Chondrocyte (in vitro differentiated cells): Measurements from ENCODE around the gene STON2. TPM values are rescaled to one million over a fixed set of nuclear protein-coding genes. Genes with fewer than 3 reads are reported as not detected.
"Not testable (repeated sequence)": the region's sequence is repeated elsewhere in the genome, so short reads cannot be mapped to it uniquely, and the experiment has no call there.

Experiments used
- DNase-seq: peaks from one replicate; pipeline ENCODE4 v3.0.0; 2021; ENCODE audit warnings: mixed read lengths, low spot score
- H3K27ac Mint-ChIP-seq: one replicate; pipeline ENCODE4 v1.8.0; 2021; ENCODE audit warnings: mild to moderate bottlenecking, moderate library complexity, mixed read lengths; ENCODE audit not compliant: unreplicated experiment
- H3K27me3 Mint-ChIP-seq: 2 replicates; pipeline ENCODE4 v1.8.0; 2021; ENCODE audit warnings: low read depth, mixed read lengths
- H3K36me3 Mint-ChIP-seq: 2 replicates; pipeline ENCODE4 v1.8.0; 2021; ENCODE audit warnings: low read depth, mixed read lengths
- H3K4me1 Mint-ChIP-seq: 2 replicates; pipeline ENCODE4 v1.8.0; 2021; ENCODE audit warnings: low read depth, mild to moderate bottlenecking, mixed read lengths
- H3K4me3 Mint-ChIP-seq: one replicate; pipeline ENCODE4 v1.8.0; 2021; ENCODE audit warnings: mild to moderate bottlenecking, moderate library complexity, mixed read lengths; ENCODE audit not compliant: unreplicated experiment
- H3K9me3 Mint-ChIP-seq: 2 replicates; pipeline ENCODE4 v1.8.0; 2021; ENCODE audit warnings: low read depth, mixed read lengths
- total RNA-seq: library from RNA; stranded (reverse); gene quantifications from 3 replicates; pipeline ENCODE4 v1.2.1, GENCODE V29; 2021
- TF ChIP-seq, protein P1 (sequence below): fragments of 200-600 bp; sonication (generic); IDR thresholded peaks from 2 replicates; pipeline ENCODE4 v1.5.0; 2021; ENCODE audit warnings: antibody characterized with exemption, mild to moderate bottlenecking, moderate library complexity

Gene STON2
- total RNA-seq, 1 donor from 2014 or later, result not detected

DNA sequence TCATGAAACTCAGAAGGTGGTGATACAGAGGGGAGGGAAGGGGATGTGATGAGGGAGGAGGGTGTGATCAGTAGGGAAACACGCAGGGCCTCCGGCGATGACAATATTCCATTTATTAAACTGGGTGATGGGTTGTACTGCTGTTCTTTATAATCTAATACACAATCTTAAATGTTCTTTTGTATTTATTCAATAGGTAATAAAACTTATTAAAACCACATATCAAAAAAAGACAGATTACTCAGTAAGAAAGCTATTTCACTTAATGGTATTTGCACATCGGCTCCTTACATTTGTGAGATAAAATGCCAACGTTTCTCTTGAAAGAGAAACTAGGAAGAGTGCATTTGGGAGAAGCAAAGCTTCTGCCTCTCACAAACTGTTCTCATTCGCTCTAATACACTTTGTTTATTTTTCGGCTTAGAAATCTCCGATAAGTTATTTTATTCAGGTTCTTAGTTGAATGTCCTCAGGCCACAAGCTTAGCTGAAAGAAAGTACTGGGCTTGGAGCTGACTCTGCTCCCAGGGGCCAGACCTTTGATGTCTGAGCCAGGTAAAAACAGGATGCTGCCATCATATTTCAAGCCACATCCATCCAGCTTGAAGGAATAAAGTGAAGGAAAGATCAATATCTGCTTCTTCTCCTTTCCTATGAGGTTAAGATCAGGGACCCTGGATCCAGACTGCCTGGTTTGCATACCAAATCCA lies 17.5 kb downstream of the STON2 start:
- H3K36me3 Mint-ChIP-seq, result no peaks in the 10 kb centered on the region
- H3K27me3 Mint-ChIP-seq, result peaks cover 8% of the 10 kb centered on the region
- H3K4me1 Mint-ChIP-seq, result no peaks in the 10 kb centered on the region
- H3K4me3 Mint-ChIP-seq, result no peak overlapping the region
- H3K9me3 Mint-ChIP-seq, result peaks cover 5% of the 10 kb centered on the region
- H3K27ac Mint-ChIP-seq, result no peak overlapping the region
- TF ChIP-seq, protein P1, sequence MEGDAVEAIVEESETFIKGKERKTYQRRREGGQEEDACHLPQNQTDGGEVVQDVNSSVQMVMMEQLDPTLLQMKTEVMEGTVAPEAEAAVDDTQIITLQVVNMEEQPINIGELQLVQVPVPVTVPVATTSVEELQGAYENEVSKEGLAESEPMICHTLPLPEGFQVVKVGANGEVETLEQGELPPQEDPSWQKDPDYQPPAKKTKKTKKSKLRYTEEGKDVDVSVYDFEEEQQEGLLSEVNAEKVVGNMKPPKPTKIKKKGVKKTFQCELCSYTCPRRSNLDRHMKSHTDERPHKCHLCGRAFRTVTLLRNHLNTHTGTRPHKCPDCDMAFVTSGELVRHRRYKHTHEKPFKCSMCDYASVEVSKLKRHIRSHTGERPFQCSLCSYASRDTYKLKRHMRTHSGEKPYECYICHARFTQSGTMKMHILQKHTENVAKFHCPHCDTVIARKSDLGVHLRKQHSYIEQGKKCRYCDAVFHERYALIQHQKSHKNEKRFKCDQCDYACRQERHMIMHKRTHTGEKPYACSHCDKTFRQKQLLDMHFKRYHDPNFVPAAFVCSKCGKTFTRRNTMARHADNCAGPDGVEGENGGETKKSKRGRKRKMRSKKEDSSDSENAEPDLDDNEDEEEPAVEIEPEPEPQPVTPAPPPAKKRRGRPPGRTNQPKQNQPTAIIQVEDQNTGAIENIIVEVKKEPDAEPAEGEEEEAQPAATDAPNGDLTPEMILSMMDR, result no peak
- no peak for DNase-seq

DNA sequence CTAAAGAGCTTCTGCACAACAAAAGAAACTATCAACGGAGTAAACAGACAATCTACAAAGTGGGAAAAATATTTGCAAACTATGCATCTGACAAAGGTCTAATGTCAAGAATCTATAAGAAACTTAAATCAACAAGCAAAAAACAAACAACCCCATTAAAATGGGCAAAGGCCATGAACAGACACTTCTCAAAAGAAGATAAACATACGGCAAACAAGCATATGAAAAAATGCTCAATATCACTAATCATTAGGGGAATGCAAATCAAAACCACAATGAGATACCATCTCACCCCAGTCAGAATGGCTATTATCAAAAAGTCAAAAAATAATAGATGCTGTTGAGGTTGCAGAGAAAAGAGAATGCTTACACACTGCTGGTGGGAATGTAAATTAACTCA lies 20.1 kb downstream of the STON2 start:
- not testable (repeated sequence) for H3K9me3 Mint-ChIP-seq, DNase-seq, H3K4me3 Mint-ChIP-seq, H3K36me3 Mint-ChIP-seq, H3K4me1 Mint-ChIP-seq, H3K27ac Mint-ChIP-seq
- peaks cover 17% of the 10 kb centered on the region for H3K27me3 Mint-ChIP-seq

DNA sequence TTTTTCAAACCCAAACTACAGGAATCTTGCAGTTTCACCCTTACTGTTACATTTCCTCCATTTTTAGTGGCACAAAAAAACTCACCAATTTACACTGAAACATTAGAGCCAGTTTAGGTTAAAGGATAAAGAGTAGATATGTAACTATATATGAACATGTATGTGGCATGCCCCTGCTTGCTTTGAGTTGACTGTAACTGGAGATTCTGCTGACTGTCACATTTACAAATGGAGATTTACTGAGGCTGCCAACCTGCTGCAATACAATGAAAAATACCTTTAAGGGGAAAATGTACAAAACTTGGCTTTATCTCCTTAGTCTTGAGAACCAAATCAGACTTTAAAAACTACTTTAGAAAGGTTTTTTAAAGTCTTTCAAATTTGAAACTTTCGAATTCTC lies 28.3 kb downstream of the STON2 start:
- TF ChIP-seq, protein P1, result no peak
- Mint-ChIP-seq H3K27me3 (peaks cover 21% of the 10 kb centered on the region), H3K4me1 (no peaks in the 10 kb centered on the region), H3K36me3 (no peaks in the 10 kb centered on the region), H3K9me3 (no peaks in the 10 kb centered on the region), H3K27ac (no peak overlapping the region), H3K4me3 (no peak overlapping the region)
- DNase-seq, result no peak

DNA sequence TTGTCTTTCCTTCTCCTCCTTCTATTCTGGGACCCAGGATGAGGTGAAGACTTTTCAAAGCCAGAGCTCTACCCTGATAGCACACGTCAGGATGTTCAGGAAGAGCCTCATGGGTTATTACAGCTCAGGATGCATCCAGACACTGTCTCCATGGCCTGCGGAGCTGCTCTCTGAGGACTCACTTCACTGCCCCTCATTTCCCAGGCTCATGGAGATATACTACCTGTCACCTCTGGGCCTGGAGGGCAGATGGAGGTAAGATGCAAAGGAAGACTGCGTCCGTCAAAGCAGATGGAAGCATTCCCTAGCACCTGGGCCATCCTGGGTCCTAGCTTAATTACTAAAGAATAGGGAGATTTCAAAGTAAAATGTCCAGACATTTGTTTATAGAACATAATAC lies 32.6 kb downstream of the STON2 start:
- Mint-ChIP-seq H3K4me1 (no peaks in the 10 kb centered on the region), H3K9me3 (no peaks in the 10 kb centered on the region), H3K27me3 (peaks cover 12% of the 10 kb centered on the region), H3K36me3 (no peaks in the 10 kb centered on the region), H3K4me3 (no peak overlapping the region), H3K27ac (no peak overlapping the region)
- TF ChIP-seq, protein P1, result no peak
- no peak for DNase-seq

DNA sequence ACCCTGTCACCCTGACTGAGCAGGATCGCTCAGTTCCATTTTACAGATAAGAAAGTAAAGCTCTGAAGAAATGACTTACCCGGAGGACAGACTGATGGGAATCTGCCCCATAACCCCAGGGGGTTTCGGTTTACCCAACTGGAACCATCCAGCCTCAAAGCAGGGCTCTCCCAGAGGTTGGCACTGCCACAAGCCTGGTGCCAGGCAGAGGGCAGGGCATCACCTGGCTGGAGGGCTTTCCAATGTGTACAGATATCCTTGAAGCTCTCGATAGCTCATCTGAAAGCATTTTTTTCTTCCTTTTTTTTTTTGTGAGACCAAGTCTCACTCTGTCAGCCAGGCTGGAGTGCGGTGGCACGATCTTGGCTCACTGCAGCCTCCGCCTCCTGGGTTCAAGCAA lies 33.2 kb downstream of the STON2 start:
- peaks cover 12% of the 10 kb centered on the region for H3K27me3 Mint-ChIP-seq
- H3K4me1 Mint-ChIP-seq, result no peaks in the 10 kb centered on the region

More for the DNA sequence above, 33.2 kb downstream of the STON2 start:
- TF ChIP-seq, protein P1, result no peak
- Mint-ChIP-seq H3K27ac (no peak overlapping the region), H3K9me3 (no peaks in the 10 kb centered on the region), H3K4me3 (no peak overlapping the region), H3K36me3 (no peaks in the 10 kb centered on the region)
- no peak for DNase-seq
